GM19099 (cell line): Measurements from ENCODE around the gene RND2.

Experiments used
- POLR2A ChIP-seq: IDR thresholded peaks from 3 replicates; pipeline ENCODE4 v1.6.1; 2011; ENCODE audit warnings: low read depth; ENCODE audit not compliant: insufficient read length; ENCODE audit errors: extremely low read depth

The RND2 gene

DNA sequence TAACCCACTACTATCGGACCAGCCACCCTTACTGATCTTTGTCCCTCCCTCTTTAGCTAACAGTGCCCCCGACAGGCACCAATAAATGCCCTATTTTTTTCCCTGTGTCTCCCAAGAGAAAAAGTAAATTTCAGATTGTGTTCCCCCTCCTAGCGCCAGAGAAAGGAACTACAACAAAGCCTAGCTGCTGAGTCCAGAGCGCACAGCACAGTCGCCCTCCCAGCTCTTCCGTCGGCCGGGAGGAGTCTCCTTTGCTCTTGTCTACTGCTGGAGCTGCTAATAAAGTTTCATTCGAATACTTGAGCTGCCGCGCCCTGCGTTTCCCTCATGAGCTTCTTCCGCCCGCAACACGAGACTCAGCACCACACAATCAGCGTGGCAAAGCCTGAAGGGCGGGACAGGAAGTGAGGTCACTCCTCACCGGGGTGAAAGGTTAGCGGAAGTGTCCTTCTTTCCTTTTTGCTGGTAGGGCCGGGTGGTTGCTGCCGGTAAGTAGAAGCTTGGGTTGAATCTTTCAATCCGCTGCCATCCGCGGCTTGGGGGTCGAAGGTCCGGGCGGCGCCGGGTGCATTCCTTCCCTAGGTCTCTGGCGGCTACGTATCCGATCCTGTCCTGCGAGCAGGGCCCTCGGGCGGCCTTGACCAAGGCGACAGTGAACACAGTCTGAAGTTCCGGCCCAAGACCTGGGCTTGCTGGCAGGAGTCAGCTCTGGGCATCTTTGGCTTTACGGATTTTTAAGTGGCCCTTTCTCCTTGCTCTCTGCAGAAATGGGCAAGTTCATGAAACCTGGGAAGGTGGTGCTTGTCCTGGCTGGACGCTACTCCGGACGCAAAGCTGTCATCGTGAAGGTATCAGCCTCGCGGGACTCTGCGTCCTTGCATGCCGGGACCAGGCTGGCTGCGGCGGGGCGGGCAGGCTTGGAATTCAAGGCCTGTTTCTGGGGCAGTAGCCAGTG, 26.8 kb upstream of the RND2 start, which contains the start of gene RPL27:
TSS of gene RPL27 (plus strand) at position 436 of the 955 bp plus-strand sequence. CDS start at position 768, 332 bp downstream.
- TF ChIP-seq POLR2A: peak; percentile 96

- TF ChIP-seq POLR2A: no peak
Observed at GRCh38 chr17:42999003-42999525, 26.0 kb upstream of the RND2 start.

DNA sequence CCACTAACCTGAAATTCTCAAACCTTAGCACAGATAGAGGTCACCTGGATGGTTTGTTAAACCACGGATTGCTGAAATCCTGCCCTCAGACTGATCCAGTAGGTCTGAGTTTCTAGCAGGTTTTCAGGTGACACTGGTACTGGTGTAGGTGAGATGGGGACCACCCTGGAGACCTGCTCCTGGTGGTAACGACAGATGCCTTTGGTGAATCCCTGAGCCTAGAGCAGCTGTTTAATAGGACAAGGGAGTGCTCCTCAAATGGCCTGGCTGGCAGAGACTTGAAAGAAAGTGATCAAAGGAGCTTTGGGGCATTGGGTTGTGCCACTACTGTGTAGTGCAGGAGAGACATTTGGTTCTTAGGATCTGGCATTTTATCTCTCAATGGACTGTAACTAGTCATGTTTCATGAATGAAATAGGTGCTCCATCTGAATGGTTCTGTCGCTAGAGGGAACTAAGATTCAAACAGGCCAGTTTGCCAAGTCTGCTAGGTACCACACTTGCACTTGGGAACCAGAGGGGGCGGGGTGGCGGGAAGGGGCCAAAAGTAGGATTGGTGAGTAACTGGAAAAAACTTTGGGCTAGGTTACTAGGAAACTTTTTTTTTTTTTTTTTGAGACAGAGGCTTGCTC, 21.4 kb upstream of the RND2 start:
- TF ChIP-seq POLR2A: no peak

DNA sequence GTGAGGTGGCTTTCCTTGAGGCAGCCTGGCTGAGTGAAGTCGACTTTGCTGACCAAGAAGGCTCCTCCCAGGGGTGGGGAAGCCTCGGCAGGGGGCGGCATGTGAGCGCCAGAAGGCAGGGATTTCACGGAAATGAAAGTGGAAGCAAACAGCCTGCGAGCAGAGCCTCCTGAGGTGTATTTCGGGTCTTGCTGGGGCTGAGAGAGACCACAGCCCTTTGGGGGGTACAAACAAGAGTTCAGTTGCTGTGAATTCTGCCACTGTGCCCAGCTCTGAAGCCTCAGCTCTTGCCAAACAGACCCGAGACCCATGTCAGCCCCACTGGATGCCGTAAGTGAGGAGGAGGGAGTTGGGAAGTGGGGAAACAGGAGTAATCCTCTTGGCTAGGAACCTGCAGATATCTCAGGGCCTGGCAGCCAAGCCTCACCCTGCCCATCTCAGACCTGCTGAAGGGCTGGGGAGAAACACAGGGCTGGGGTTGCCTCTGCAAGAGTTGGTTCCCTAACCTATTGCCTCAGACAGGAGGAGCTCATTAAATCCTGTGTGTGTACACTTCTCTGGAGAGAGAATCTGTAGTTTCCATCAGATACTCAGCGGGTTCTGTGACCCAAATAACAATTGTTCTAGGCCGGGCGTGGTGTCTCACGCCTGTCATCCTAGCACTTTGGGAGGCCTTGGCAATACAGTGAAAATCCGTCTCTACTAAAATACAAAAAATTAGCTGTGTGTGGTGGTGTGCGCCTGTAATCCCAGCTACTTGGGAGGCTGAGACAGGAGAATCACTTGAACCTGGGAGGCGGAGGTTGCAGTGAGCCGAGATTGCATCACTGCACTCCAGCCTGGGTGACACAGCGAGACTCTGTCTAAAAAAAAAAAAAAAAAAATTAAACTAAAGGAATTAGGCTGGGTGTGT, 18.1 kb upstream of the RND2 start, which contains the start of gene IFI35:
TSS of gene IFI35 (plus strand) at position 146 of the 913 bp plus-strand sequence. CDS start at position 310, 164 bp downstream.
- peak; percentile 86 for TF ChIP-seq POLR2A

GRCh38 chr17:43010667-43011308, 14.2 kb upstream of the RND2 start:
- no peak for TF ChIP-seq POLR2A

- no peak for TF ChIP-seq POLR2A
Observed at GRCh38 chr17:43011728-43012472, 13.1 kb upstream of the RND2 start.

DNA sequence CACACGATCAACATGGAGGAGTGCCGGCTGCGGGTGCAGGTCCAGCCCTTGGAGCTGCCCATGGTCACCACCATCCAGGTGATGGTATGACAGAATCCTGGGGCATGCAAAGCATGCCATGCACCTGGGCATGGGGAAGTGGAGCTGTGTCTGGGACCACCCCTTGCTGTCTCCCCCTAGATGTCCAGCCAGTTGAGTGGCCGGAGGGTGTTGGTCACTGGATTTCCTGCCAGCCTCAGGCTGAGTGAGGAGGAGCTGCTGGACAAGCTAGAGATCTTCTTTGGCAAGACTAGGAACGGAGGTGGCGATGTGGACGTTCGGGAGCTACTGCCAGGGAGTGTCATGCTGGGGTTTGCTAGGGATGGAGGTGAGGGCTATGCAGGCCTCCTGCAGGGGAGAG, 11.7 kb upstream of the RND2 start:
- no peak for TF ChIP-seq POLR2A

GRCh38 chr17:43014020-43014648, 10.9 kb upstream of the RND2 start:
- TF ChIP-seq POLR2A: no peak

DNA sequence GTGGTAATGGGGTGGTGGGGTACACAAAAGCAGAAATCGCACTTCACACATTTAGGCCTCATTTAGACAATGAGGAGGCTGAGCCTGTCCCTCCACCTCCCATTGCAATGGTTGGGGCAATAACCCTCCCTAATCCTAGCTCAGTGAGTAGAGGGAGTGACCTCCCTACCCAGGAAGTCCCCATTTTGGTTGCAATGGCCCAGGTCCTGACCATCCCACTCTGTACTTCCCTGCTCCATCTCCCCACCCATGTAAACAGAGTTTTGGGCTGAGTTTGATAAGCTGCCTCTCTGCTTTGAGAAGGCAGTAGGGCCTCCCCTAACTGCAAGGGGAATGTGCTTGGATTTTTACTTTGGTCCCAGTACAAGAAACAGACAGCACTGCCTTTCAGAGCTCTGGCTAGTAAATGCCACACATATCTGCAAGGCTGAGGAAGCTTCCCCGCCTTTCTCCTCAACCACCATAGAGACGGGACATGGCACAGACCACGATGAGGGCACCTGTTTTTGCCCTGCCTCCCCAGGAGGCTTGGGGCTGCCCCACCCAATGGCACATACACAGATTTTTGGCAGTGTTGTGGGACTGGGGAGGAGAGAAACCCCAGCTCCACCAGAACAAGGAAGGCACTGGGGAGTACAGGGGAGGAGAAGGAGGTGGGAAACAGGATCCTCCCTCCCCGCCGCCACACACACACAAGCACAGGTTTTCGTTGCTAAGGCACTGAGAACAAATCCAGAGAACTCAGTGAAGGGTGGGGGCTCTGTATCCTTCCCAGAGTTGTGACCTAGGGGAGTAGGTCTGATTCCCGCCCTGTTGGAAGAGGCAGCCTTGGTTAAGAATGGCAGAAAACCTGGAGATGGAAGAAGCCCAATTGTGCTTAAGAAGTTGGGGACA, 10.1 kb upstream of the RND2 start:
- no peak for TF ChIP-seq POLR2A

DNA sequence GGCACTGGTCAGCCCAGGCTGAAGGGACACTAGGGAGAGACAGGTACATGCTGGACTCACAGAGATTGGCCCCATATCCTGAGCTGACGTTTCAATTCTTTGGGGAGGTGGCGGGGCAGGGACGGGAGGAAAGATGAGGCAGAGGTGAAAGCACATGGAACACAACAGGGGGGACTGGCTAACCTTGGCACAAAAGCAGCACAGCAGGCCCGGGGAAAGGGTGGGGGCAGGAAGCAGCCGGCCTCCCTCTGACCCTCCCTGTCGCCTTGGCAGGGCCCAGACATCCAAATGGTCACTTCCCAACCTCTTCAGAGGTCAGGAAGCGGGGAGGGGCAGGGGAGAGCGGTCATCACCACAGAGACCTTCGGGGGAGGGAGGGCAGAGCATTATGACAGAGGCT, 9.5 kb upstream of the RND2 start:
- no peak for TF ChIP-seq POLR2A

DNA sequence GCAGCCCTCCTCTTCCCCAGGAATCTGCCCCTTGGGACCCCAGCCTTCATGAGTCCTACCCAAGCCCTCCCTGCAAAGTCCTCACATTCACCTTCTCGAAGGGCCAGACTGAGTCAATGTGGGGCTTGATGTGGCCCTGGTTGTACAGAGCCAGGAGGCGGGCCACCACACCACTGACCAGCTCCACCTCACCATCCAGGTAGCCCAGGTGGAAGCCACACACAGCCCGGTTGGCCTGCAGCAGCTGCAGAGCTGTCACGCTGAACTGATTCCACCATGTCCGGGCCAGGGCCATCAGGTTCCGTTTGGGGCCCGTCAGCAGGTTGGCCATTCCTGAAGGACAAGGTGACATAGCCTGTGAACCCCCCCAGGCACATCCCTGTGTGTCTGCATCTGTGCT, 8.8 kb upstream of the RND2 start:
- peak; percentile 19 for TF ChIP-seq POLR2A
